Measurements from ENCODE around the gene NRCAM. TPM values are rescaled to one million over a fixed set of nuclear protein-coding genes. Genes with fewer than 3 reads are reported as not detected.
A peak's percentile ranks its signal among the peaks of the same experiment; 100 is the strongest.

Gene NRCAM
- total RNA-seq, 2 experiments from 2014 or later: 3.2 to 3.8 TPM

DNA sequence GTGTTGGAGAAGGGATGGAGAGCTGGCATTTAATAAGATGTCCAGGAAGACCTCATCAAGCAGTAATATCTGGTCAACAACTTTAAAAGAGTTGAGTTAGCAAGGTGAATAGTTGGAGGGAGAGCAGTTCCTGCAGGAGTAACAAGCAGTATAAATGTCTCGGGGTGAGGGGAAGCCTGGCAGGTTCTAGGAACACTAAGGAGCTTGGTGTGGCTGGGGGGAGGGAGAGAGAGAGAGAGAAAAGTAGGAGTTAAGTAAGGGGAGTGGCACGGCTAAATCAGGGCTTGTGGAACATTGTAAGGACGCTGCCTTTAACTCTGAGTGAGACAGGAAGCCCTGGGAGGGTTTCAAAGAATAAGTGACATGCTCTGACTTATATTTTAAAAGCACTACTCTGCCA lies 304.0 kb downstream of the NRCAM start:
- intact Hi-C loops (cut with micrococcal nuclease): no loop called here
- Mint-ChIP-seq H3K4me1 (ENCODE audit: low read depth) (no peaks in the 10 kb centered on the region), H3K9me3 (no peaks in the 10 kb centered on the region), H3K27ac (no peak overlapping the region), H3K36me3 (ENCODE audit: low read depth) (no peaks in the 10 kb centered on the region), H3K4me3 (no peak overlapping the region), H3K27me3 (no peaks in the 10 kb centered on the region)
- ChIA-PET POLR2A (no interaction called here), CTCF (no interaction called here)
- DNase-seq (no peak), ATAC-seq (no peak)
- TF ChIP-seq, protein P1, sequence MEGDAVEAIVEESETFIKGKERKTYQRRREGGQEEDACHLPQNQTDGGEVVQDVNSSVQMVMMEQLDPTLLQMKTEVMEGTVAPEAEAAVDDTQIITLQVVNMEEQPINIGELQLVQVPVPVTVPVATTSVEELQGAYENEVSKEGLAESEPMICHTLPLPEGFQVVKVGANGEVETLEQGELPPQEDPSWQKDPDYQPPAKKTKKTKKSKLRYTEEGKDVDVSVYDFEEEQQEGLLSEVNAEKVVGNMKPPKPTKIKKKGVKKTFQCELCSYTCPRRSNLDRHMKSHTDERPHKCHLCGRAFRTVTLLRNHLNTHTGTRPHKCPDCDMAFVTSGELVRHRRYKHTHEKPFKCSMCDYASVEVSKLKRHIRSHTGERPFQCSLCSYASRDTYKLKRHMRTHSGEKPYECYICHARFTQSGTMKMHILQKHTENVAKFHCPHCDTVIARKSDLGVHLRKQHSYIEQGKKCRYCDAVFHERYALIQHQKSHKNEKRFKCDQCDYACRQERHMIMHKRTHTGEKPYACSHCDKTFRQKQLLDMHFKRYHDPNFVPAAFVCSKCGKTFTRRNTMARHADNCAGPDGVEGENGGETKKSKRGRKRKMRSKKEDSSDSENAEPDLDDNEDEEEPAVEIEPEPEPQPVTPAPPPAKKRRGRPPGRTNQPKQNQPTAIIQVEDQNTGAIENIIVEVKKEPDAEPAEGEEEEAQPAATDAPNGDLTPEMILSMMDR (IDR thresholded peaks at IDR 0.05): no peak

- DNase-seq (no peak), ATAC-seq (no peak)
- intact Hi-C loops (cut with micrococcal nuclease): no loop called here
- H3K9me3 Mint-ChIP-seq: no peaks in the 10 kb centered on the region
- TF ChIP-seq, protein P1 (IDR thresholded peaks at IDR 0.05): no peak
- no peaks in the 10 kb centered on the region for H3K4me1 Mint-ChIP-seq (ENCODE audit: low read depth)
- no peak overlapping the region for H3K4me3 Mint-ChIP-seq
- H3K27me3 Mint-ChIP-seq: no peaks in the 10 kb centered on the region
- ChIA-PET POLR2A (no interaction called here), CTCF (interaction anchor here (0.6 to 1.3 kb wide), 3 partner anchors 36 to 92 kb away, joined by 3 to 4 read pairs (median 4); no protein-coding TSS in a partner anchor)
- H3K27ac Mint-ChIP-seq: no peak overlapping the region
- no peaks in the 10 kb centered on the region for H3K36me3 Mint-ChIP-seq (ENCODE audit: low read depth)
Measured at GRCh38 chr7:108149908-108150307, 306.3 kb downstream of the NRCAM start.

DNA sequence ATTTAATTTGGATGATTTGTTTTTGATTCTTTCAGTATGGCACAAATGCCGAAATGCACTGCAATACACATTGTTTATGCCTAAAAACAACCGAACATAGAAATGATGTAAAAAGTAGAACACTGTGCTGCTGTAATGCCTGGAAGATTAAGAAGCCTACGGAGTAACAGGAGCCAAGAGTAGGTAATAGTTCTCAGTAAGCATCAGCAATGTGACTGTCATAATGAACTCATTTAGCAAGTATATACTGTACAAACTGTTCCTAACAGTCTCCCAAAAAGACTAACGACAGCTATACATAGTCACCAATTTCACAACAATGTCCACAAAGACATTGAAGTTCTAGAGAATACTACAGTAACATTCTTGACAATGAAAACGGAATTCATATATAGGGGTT lies 307.1 kb downstream of the NRCAM start:
- Mint-ChIP-seq H3K27me3 (no peaks in the 10 kb centered on the region), H3K9me3 (no peaks in the 10 kb centered on the region), H3K36me3 (ENCODE audit: low read depth) (no peaks in the 10 kb centered on the region), H3K4me1 (ENCODE audit: low read depth) (no peaks in the 10 kb centered on the region), H3K4me3 (no peak overlapping the region), H3K27ac (no peak overlapping the region)
- ChIA-PET POLR2A (no interaction called here), CTCF (interaction anchor here (1.3 kb wide), 1 partner anchor 35 kb away, joined by 3 read pairs; no protein-coding TSS in a partner anchor)
- intact Hi-C loops (cut with micrococcal nuclease): no loop called here
- TF ChIP-seq, protein P1 (IDR thresholded peaks at IDR 0.05): no peak
- ATAC-seq (no peak), DNase-seq (no peak)

GRCh38 chr7:108147031-108147563 lies 309.1 kb downstream of the NRCAM start:
- intact Hi-C loops (cut with micrococcal nuclease): no loop called here
- ATAC-seq (no peak), DNase-seq (no peak)
- Mint-ChIP-seq H3K27me3 (no peaks in the 10 kb centered on the region), H3K4me1 (ENCODE audit: low read depth) (no peaks in the 10 kb centered on the region), H3K36me3 (ENCODE audit: low read depth) (no peaks in the 10 kb centered on the region), H3K4me3 (no peak overlapping the region), H3K9me3 (no peaks in the 10 kb centered on the region), H3K27ac (no peak overlapping the region)
- TF ChIP-seq, protein P1 (IDR thresholded peaks at IDR 0.05): no peak
- CTCF ChIA-PET: interaction anchor here (0.7 to 3.3 kb wide), 3 partner anchors 11 to 34 kb away, joined by 6 to 37 read pairs (median 27); no protein-coding TSS in a partner anchor
- POLR2A ChIA-PET: no interaction called here

DNA sequence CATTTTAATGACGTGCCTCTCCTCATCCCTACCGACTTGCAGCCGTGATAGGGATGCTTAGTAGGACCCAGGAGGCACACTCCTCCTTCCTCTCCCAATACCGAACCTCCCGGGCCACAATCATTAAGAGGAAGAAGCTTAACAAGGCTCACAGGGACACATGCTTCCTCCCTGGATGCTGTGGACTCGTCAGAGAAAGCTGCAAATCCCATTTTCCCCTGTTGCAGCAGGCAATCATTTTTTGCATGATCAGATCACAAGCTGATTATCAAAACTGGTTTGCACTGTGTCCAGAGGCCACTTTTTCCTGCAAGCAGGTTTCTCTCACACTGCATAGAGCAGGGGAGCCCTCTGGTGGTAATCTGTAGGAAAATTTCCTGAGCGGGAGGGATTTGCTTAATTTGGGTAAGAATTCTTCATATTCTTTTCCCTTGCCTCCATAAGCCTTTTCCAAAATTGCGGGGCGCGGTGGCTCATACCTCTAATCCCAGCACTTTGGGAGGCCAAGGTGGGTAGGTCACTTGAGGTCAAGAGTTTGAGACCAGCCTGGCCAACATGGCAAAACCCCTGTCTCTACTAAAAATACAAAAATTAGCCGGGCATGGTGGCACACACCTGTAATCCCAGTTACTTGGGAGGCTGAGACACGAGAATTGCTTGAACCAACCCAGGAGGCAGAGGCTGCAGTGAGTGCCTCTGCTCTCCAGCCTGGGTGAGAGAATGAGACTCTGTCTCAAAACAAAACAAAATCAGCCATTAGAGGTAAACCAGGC lies 310.0 kb downstream of the NRCAM start:
- Mint-ChIP-seq H3K36me3 (ENCODE audit: low read depth) (no peaks in the 10 kb centered on the region), H3K27ac (no peak overlapping the region), H3K4me1 (ENCODE audit: low read depth) (no peaks in the 10 kb centered on the region), H3K9me3 (no peaks in the 10 kb centered on the region), H3K27me3 (no peaks in the 10 kb centered on the region), H3K4me3 (no peak overlapping the region)
- peak; percentile 71 for DNase-seq
- CTCF ChIA-PET: interaction anchor here (0.6 to 3.3 kb wide), 36 partner anchors 10 to 402 kb away, joined by 3 to 53 read pairs (median 5); partner anchors contain the start of genes CBLL1, DLD and LAMB4
- TF ChIP-seq, protein P1 (IDR thresholded peaks at IDR 0.05): peak; percentile 91
- peak; percentile 79 for ATAC-seq
- intact Hi-C loops (cut with micrococcal nuclease): loop anchor here (1.0 kb wide), 1 partner anchor 32 kb away; no protein-coding TSS in a partner anchor
- POLR2A ChIA-PET: no interaction called here
